Esophagus muscularis mucosa (tissue), 4 donors: Measurements from ENCODE around the gene PDE1A. TPM values are rescaled to one million over a fixed set of nuclear protein-coding genes. Genes with fewer than 3 reads are reported as not detected.

Experiments used
- DNase-seq: peaks from one replicate; pipeline ENCODE4 v3.0.0-alpha.2; 2017; ENCODE audit errors: extremely low spot score
- H3K27ac ChIP-seq, 4 donors: fragments of 200-600 bp; sonication (generic); replicated peaks in 1 of 4; 1 replicate in 3 of 4; 2 replicates in 1 of 4; pipeline ENCODE4 v1.5.1; 2016 to 2019; ENCODE audit warnings: mild to moderate bottlenecking in 1 of 4
- H3K27me3 ChIP-seq, 4 donors: fragments of 200-600 bp; sonication (generic); one replicate each; pipeline versions ENCODE4 v1.5.1 to v1.6.0; 2016 to 2019
- H3K36me3 ChIP-seq, 4 donors: fragments of 200-600 bp; sonication (generic); one replicate each; pipeline ENCODE4 v1.5.1; 2016 to 2019
- H3K4me1 ChIP-seq, 4 donors: fragments of 200-600 bp; sonication (generic); one replicate each; pipeline ENCODE4 v1.5.1; 2016 to 2019
- H3K4me3 ChIP-seq, 4 donors: fragments of 200-600 bp; sonication (generic); 1 replicate in 2 of 4; 2 replicates in 2 of 4; pipeline ENCODE4 v1.5.1; 2016 to 2019; ENCODE audit warnings: mild to moderate bottlenecking in 4 of 4, moderate library complexity in 1 of 4
- H3K9me3 ChIP-seq, 4 donors: fragments of 200-600 bp; sonication (generic); 1 replicate in 3 of 4; 2 replicates in 1 of 4; pipeline ENCODE4 v1.5.1; 2016 to 2019
- CTCF ChIP-seq, 3 experiments: fragments of 200-600 bp in 2 of 3; fragments of 450-650 bp in 1 of 3; sonication (generic) in 2 of 3; IDR thresholded peaks; one replicate each; pipeline ENCODE4 v1.5.1; 2017 to 2019; ENCODE audit warnings: antibody characterized with exemption in 3 of 3, mild to moderate bottlenecking in 2 of 3, moderate library complexity in 1 of 3
- EP300 ChIP-seq: sonication (generic); formaldehyde crosslinking; IDR thresholded peaks from one replicate; pipeline ENCODE4 v1.6.1; 2017; ENCODE audit warnings: antibody characterized with exemption
- POLR2A ChIP-seq: fragments of 450-650 bp; IDR thresholded peaks from one replicate; pipeline ENCODE4 v1.6.1; 2017; ENCODE audit warnings: antibody characterized with exemption, moderate library complexity, mild to moderate bottlenecking, low read depth
- POLR2AphosphoS5 ChIP-seq, 2 donors: sonication (generic); formaldehyde crosslinking; IDR thresholded peaks; one replicate each; pipeline ENCODE4 v1.6.1; 2017; ENCODE audit warnings: antibody characterized with exemption in 2 of 2
- WGBS: methylation state at CpG from one replicate; pipeline ENCODE4 v1.1.5; 2018; 5-methylcytosine and 5-hydroxymethylcytosine counted together
- intact Hi-C: fragments of 100-400 bp; cut with DNase I; formaldehyde crosslinking; loops from one replicate; pipeline ENCODE4 v1.15.1; 2023
- total RNA-seq, 4 donors: library from RNA; depleted of rRNA; stranded (reverse); fragments of >200 nt; gene quantifications; one replicate each; pipeline versions ENCODE4 v1.1.0 to v1.2.1, GENCODE V29; 2016

PDE1A gene
- 10 to 100 TPM; 10.2 to 13.6 (median 10.9) TPM for total RNA-seq

- Histone ChIP-seq H3K4me1 (peaks cover 0 to 3% (median 0%) of the 10 kb centered on the region in 4 donors), H3K36me3 (no peaks in the 10 kb centered on the region), H3K4me3 (peak within 1 kb of the TSS; percentile 36 to 50 (median 48)), H3K9me3 (no peaks in the 10 kb centered on the region), H3K27me3 (no peaks in the 10 kb centered on the region), H3K27ac (peak within 1 kb of the TSS; percentile 51 to 70 (median 56))
- 34% methylated on average over 3 of the region's 3 CpGs for WGBS
- intact Hi-C loops: no loop called here
- no peak for DNase-seq
- TF ChIP-seq POLR2AphosphoS5 (IDR thresholded peaks at IDR 0.05) (peak in 1 of 2 donors; percentile 28), CTCF (IDR thresholded peaks at IDR 0.05) (no peak)
Measured at GRCh38 chr2:182426918-182427240, at the start of gene PDE1A. Gene PDE1A, minus strand, starts transcription at chr2:182427036.

GRCh38 chr2:182473635-182474034, 46.8 kb upstream of the PDE1A start:
- WGBS: 79% methylated on average over 4 of the region's 4 CpGs
- no peak for DNase-seq
- no peaks in the 10 kb centered on the region for H3K27me3 ChIP-seq
- H3K4me1 ChIP-seq: no peaks in the 10 kb centered on the region
- intact Hi-C loops: no loop called here
- no peak overlapping the region for H3K4me3 ChIP-seq
- no peaks in the 10 kb centered on the region for H3K36me3 ChIP-seq
- peaks cover 0 to 7% (median 0%) of the 10 kb centered on the region in 4 donors for H3K9me3 ChIP-seq
- no peak overlapping the region for H3K27ac ChIP-seq
- TF ChIP-seq CTCF (IDR thresholded peaks at IDR 0.05): no peak
- no peak for TF ChIP-seq POLR2AphosphoS5 (IDR thresholded peaks at IDR 0.05)
- no peak for TF ChIP-seq POLR2A
- TF ChIP-seq EP300: no peak

- Histone ChIP-seq H3K27ac (no peak overlapping the region), H3K4me1 (no peaks in the 10 kb centered on the region), H3K36me3 (no peaks in the 10 kb centered on the region), H3K4me3 (no peak overlapping the region), H3K27me3 (no peaks in the 10 kb centered on the region), H3K9me3 (peaks cover 0 to 2% (median 0%) of the 10 kb centered on the region in 4 donors)
- 15% methylated on average over 1 of the region's 1 CpG for WGBS
- TF ChIP-seq CTCF (IDR thresholded peaks at IDR 0.05) (no peak), POLR2AphosphoS5 (IDR thresholded peaks at IDR 0.05) (no peak), POLR2A (no peak), EP300 (no peak)
- intact Hi-C loops: no loop called here
- no peak for DNase-seq
Measured at GRCh38 chr2:182463760-182464159, 36.9 kb upstream of the PDE1A start.

- Histone ChIP-seq H3K27me3 (no peaks in the 10 kb centered on the region), H3K27ac (no peak overlapping the region), H3K4me1 (no peaks in the 10 kb centered on the region), H3K9me3 (no peaks in the 10 kb centered on the region), H3K36me3 (no peaks in the 10 kb centered on the region), H3K4me3 (no peak overlapping the region)
- no peak for DNase-seq
- WGBS: 45% methylated on average over 4 of the region's 4 CpGs
- intact Hi-C loops: no loop called here
- TF ChIP-seq EP300 (no peak), POLR2A (no peak), CTCF (IDR thresholded peaks at IDR 0.05) (no peak), POLR2AphosphoS5 (IDR thresholded peaks at IDR 0.05) (no peak)
Measured at GRCh38 chr2:182456784-182457183, 29.9 kb upstream of the PDE1A start.

GRCh38 chr2:182452456-182452990, 25.7 kb upstream of the PDE1A start:
- intact Hi-C loops: no loop called here
- H3K27me3 ChIP-seq: no peaks in the 10 kb centered on the region
- H3K4me1 ChIP-seq: no peaks in the 10 kb centered on the region
- 95% methylated on average over 2 of the region's 2 CpGs for WGBS
- no peak for TF ChIP-seq POLR2AphosphoS5 (IDR thresholded peaks at IDR 0.05)
- no peak for TF ChIP-seq CTCF (IDR thresholded peaks at IDR 0.05)
- no peak for TF ChIP-seq EP300
- no peak overlapping the region for H3K4me3 ChIP-seq
- no peak overlapping the region for H3K27ac ChIP-seq
- no peak for DNase-seq
- no peaks in the 10 kb centered on the region for H3K9me3 ChIP-seq
- no peaks in the 10 kb centered on the region for H3K36me3 ChIP-seq
